ENCODE results near the gene PRKAR1A.

The PRKAR1A gene

GRCh38 chr17:68588362-68588761 lies 76.1 kb downstream of the PRKAR1A start:
- Histone ChIP-seq H3K4me3 (ENCODE audit: low read depth in 1 of 2, low read length in 1 of 2) (no peak overlapping the region), H3K36me3 (no peaks in the 10 kb centered on the region), H3K27ac (no peak overlapping the region), H3K27me3 (peaks cover 65% of the 10 kb centered on the region), H3K4me1 (ENCODE audit: control insufficient read depth in 1 of 2, insufficient read depth in 1 of 2, low read depth in 1 of 2, low read length in 1 of 2) (no peaks in the 10 kb centered on the region), H3K9me3 (no peaks in the 10 kb centered on the region)
- no peak for TF ChIP-seq CTCF (IDR thresholded peaks at IDR 0.05)

GRCh38 chr17:68589086-68589485 lies 76.9 kb downstream of the PRKAR1A start:
- peaks cover 68% of the 10 kb centered on the region for H3K27me3 ChIP-seq
- TF ChIP-seq CTCF (IDR thresholded peaks at IDR 0.05) = no peak

GRCh38 chr17:68591583-68591982 lies 79.4 kb downstream of the PRKAR1A start:
- no peaks in the 10 kb centered on the region for H3K9me3 ChIP-seq
- no peak overlapping the region for H3K27ac ChIP-seq
- TF ChIP-seq CTCF (IDR thresholded peaks at IDR 0.05) = no peak
- H3K4me3 ChIP-seq (ENCODE audit: low read depth in 1 of 2, low read length in 1 of 2) = no peak overlapping the region
- H3K27me3 ChIP-seq = peaks cover 69% of the 10 kb centered on the region
- peaks cover 7 to 8% of the 10 kb centered on the region in 2 experiments for H3K4me1 ChIP-seq (ENCODE audit: control insufficient read depth in 1 of 2, insufficient read depth in 1 of 2, low read depth in 1 of 2, low read length in 1 of 2)
- H3K36me3 ChIP-seq = no peaks in the 10 kb centered on the region

More at GRCh38 chr17:68589086-68589485, 76.9 kb downstream of the PRKAR1A start:
- no peaks in the 10 kb centered on the region for H3K4me1 ChIP-seq (ENCODE audit: control insufficient read depth in 1 of 2, insufficient read depth in 1 of 2, low read depth in 1 of 2, low read length in 1 of 2)
- H3K36me3 ChIP-seq = no peaks in the 10 kb centered on the region
- no peak overlapping the region for H3K27ac ChIP-seq
- H3K9me3 ChIP-seq = no peaks in the 10 kb centered on the region
- no peak overlapping the region for H3K4me3 ChIP-seq (ENCODE audit: low read depth in 1 of 2, low read length in 1 of 2)

- Histone ChIP-seq H3K4me3 (ENCODE audit: low read depth in 1 of 2, low read length in 1 of 2) (no peak overlapping the region), H3K9me3 (no peaks in the 10 kb centered on the region), H3K4me1 (ENCODE audit: control insufficient read depth in 1 of 2, insufficient read depth in 1 of 2, low read depth in 1 of 2, low read length in 1 of 2) (peaks cover 7 to 8% of the 10 kb centered on the region in 2 experiments), H3K27me3 (peaks cover 70% of the 10 kb centered on the region), H3K27ac (no peak overlapping the region), H3K36me3 (no peaks in the 10 kb centered on the region)
- no peak for TF ChIP-seq CTCF (IDR thresholded peaks at IDR 0.05)
Measured at GRCh38 chr17:68592009-68592408, 79.8 kb downstream of the PRKAR1A start.

- no peaks in the 10 kb centered on the region for H3K9me3 ChIP-seq
- peaks cover 7 to 8% of the 10 kb centered on the region in 2 experiments for H3K4me1 ChIP-seq (ENCODE audit: control insufficient read depth in 1 of 2, insufficient read depth in 1 of 2, low read depth in 1 of 2, low read length in 1 of 2)
- TF ChIP-seq CTCF (IDR thresholded peaks at IDR 0.05) = no peak
- H3K27ac ChIP-seq = no peak overlapping the region
- no peak overlapping the region for H3K4me3 ChIP-seq (ENCODE audit: low read depth in 1 of 2, low read length in 1 of 2)
- peaks cover 74% of the 10 kb centered on the region for H3K27me3 ChIP-seq
- no peaks in the 10 kb centered on the region for H3K36me3 ChIP-seq
Measured at GRCh38 chr17:68592682-68593641, 80.7 kb downstream of the PRKAR1A start.
